GM19238 (cell line): ENCODE data around the gene HBS1L.

Experiments used
- DNase-seq: peaks from one replicate; pipeline ENCODE4 v3.0.0; 2011; ENCODE audit warnings: low spot score; ENCODE audit not compliant: insufficient read length

Gene HBS1L

DNA sequence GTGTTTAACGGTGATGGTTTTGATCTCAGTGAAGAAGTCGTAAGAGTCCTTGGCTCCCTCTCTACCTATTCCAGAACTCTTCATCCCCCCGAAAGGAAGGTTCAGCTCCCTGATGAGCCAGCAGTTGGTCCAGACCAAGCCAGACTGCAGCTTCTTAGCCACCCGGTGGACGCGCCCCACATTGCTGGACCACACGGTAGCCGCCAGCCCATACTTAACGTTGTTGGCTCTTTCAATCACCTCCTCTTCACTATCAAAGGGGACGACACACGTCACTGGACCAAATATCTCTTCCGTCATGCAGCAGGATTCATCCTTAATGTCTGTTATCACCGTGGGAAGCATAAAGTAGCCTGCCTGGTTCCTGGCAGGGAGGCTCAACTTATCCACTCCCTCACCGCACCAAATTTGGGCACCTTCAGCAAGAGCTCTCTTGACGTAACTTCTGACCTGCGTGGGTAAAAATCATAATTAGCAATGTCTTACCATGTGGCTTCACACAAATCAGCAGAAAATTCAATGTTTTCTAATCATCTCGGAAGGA lies 136.1 kb downstream of the HBS1L start:
- no peak for DNase-seq

DNA sequence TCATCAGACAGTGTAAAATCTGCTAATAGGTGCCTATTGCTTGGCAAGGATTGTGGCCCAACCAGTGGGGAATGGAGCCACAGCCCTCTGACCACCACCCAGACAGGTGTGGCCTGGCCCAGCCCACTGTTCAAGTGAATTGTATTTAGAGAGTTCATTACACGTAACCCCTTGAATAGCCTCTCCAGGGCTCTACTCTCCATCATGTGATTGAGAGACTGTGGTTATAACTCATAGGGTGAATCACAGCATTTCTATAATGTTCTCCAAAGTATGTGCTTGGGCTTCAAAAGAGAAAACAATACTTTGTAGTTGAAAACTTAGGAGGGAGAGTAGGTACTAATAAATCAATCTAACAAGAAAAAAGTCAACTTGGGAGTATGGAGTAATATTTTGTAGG lies 143.1 kb downstream of the HBS1L start:
- DNase-seq = no peak

DNA sequence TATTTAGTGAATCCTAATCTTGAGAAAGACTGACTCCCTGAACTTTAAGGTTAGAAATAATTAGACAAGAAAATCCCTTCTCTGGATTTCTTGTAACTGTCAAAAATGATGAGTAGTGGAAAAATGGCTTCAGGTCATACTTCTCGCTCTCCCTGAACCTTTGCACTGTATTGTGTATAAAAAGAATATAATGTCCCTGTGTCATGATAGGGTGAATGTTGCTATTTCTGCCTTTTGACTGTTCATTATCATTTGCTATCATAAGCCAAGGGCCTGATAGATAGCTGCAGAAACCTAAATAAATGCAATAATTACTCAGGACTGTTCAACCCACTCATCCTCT lies 144.1 kb downstream of the HBS1L start:
- no peak for DNase-seq
